Occipital lobe (tissue), 2 donors: ENCODE results near the gene ZNF555. TPM values are rescaled to one million over a fixed set of nuclear protein-coding genes. Genes with fewer than 3 reads are reported as not detected.

ENCODE experiments used
- DNase-seq: peaks from one replicate; lab custom pipeline; 2025; lab: John Stamatoyannopoulos, UW
- total RNA-seq: library from RNA; depleted of rRNA; stranded (reverse); fragments of >200 nt; gene quantifications from one replicate; pipeline ENCODE4 v1.2.3, GENCODE V29; 2014

ZNF555 gene
- total RNA-seq, 1 donor from 2014 or later, result 20.3 TPM

GRCh38 chr19:2824129-2824528, 17.1 kb upstream of the ZNF555 start:
- DNase-seq, result no peak

- DNase-seq, result no peak
These were observed 14.3 kb upstream of the ZNF555 start for GRCh38 chr19:2827022-2827421.

- DNase-seq, result no peak
These were observed 13.3 kb upstream of the ZNF555 start for GRCh38 chr19:2827840-2828489.

- no peak for DNase-seq
These were observed 6.9 kb upstream of the ZNF555 start for GRCh38 chr19:2834294-2834871.

GRCh38 chr19:2837430-2837829, 3.8 kb upstream of the ZNF555 start:
- DNase-seq, result no peak

GRCh38 chr19:2841855-2842574, 740 bp downstream of the ZNF555 start:
- DNase-seq, result no peak

GRCh38 chr19:2845107-2845506, 3.8 kb downstream of the ZNF555 start:
- DNase-seq, result no peak

- DNase-seq, result no peak
These were observed 5.1 kb downstream of the ZNF555 start for GRCh38 chr19:2846180-2846894.

GRCh38 chr19:2847507-2847906, 6.2 kb downstream of the ZNF555 start:
- no peak for DNase-seq

- DNase-seq, result no peak
These were observed 7.3 kb downstream of the ZNF555 start for GRCh38 chr19:2848616-2849015.

- DNase-seq, result no peak
These were observed 9.1 kb downstream of the ZNF555 start for GRCh38 chr19:2850256-2850925.

GRCh38 chr19:2852598-2852997, 11.3 kb downstream of the ZNF555 start:
- DNase-seq, result no peak

GRCh38 chr19:2853015-2853606, 11.8 kb downstream of the ZNF555 start:
- DNase-seq, result no peak

- DNase-seq, result no peak
These were observed 13.6 kb downstream of the ZNF555 start for GRCh38 chr19:2854849-2855248.

GRCh38 chr19:2856457-2857050, 15.3 kb downstream of the ZNF555 start:
- no peak for DNase-seq

- no peak for DNase-seq
These were observed 17.6 kb downstream of the ZNF555 start for GRCh38 chr19:2858864-2859263.

GRCh38 chr19:2863816-2864215, 22.5 kb downstream of the ZNF555 start:
- DNase-seq, result no peak

GRCh38 chr19:2865334-2866100, 24.2 kb downstream of the ZNF555 start:
- DNase-seq, result no peak

- no peak for DNase-seq
These were observed 25.3 kb downstream of the ZNF555 start for GRCh38 chr19:2866495-2867024.
